GM12878 (cell line): ENCODE results near the gene SLC45A2. TPM values are rescaled to one million over a fixed set of nuclear protein-coding genes. Genes with fewer than 3 reads are reported as not detected.

ENCODE experiments used
- ATAC-seq: fragments of 200-7000 bp; cut with Tn5 transposase; 3 replicates; pipeline ENCODE4 v1.9.1; 2020; ENCODE audit warnings: mild to moderate bottlenecking, moderate library complexity
- BruUV-seq: library from RNA; stranded (reverse); fragments of 400-500 nt; replicated peaks from 2 replicates; lab custom pipeline; 2021; lab: Mats Ljungman, UMichigan
- CTCF ChIA-PET: fragments of 300-600 bp; sonication (Branson Sonifier 250); formaldehyde crosslinking; extraction: SDS; loops from one replicate; lab custom pipeline; 2021; ENCODE audit warnings: inconsistent platforms; lab: Yijun Ruan, JAX
- POLR2A ChIA-PET: fragments of 350-600 bp; formaldehyde crosslinking; extraction: SDS; loops from one replicate; lab custom pipeline; 2021; ENCODE audit warnings: inconsistent platforms; lab: Charles Lee
- RAD21 ChIA-PET: fragments of 300-600 bp; sonication (Branson Sonifier 250); formaldehyde crosslinking; loops from one replicate; lab custom pipeline; 2023; ENCODE audit warnings: antibody characterized with exemption; ENCODE audit not compliant: unreplicated experiment; lab: Charles Lee
- SMC1A ChIA-PET: fragments of 300-600 bp; sonication (Branson Sonifier 250); formaldehyde crosslinking; loops from one replicate; lab custom pipeline; 2023; ENCODE audit not compliant: unreplicated experiment, uncharacterized antibody; lab: Charles Lee
- DNase-seq: peaks from one replicate; pipeline ENCODE4 v3.0.0-alpha.2; 2011; ENCODE audit warnings: low read depth, low spot score
- FAIRE-seq: peaks from 3 replicates; lab custom pipeline; 2011; peaks lifted over from hg19 to GRCh38; lab: Jason Lieb, UNC
- H2AFZ ChIP-seq: 2 replicates; pipeline ENCODE4 v1.6.0; 2011; ENCODE audit warnings: low read depth, low read length, control low read depth; ENCODE audit not compliant: control insufficient read depth
- H3K27ac ChIP-seq: 2 replicates; pipeline ENCODE4 v1.5.1; 2011; ENCODE audit warnings: control low read depth; ENCODE audit not compliant: control insufficient read depth, insufficient read depth
- H3K27me3 ChIP-seq, 2 experiments: replicated peaks in 1 of 2; 2 replicates each; pipeline versions ENCODE4 v1.6.0 to v1.6.1; 2011; ENCODE audit warnings: low read length in 1 of 2; ENCODE audit not compliant: control insufficient read depth in 2 of 2, insufficient read depth in 2 of 2
- H3K36me3 ChIP-seq, 2 experiments: 2 replicates each; pipeline ENCODE4 v1.5.1; 2011; ENCODE audit warnings: low read length in 1 of 2; ENCODE audit not compliant: control insufficient read depth in 2 of 2, insufficient read depth in 2 of 2
- H3K4me1 ChIP-seq: 2 replicates; pipeline ENCODE4 v1.6.1; 2011; ENCODE audit warnings: mild to moderate bottlenecking, low read length, moderate library complexity, mixed read lengths; ENCODE audit not compliant: control insufficient read depth, insufficient read depth
- H3K4me2 ChIP-seq: 2 replicates; pipeline ENCODE4 v1.6.0; 2011; ENCODE audit warnings: control low read depth; ENCODE audit not compliant: control insufficient read depth, insufficient read depth
- H3K4me3 ChIP-seq: fragments of 200-600 bp; sonication (generic); 2 replicates; pipeline ENCODE4 v1.5.1; 2016
- H3K79me2 ChIP-seq: 2 replicates; pipeline ENCODE4 v1.6.0; 2011; ENCODE audit warnings: low read length; ENCODE audit not compliant: control insufficient read depth, insufficient read depth
- H3K9ac ChIP-seq: 2 replicates; pipeline ENCODE4 v1.8.0; 2011; ENCODE audit warnings: low read length, control low read depth, mixed read lengths; ENCODE audit not compliant: control insufficient read depth, insufficient read depth
- H3K9me3 ChIP-seq: replicated peaks from 3 replicates; pipeline ENCODE4 v1.5.1; 2011; ENCODE audit warnings: mild to moderate bottlenecking, low read length; ENCODE audit not compliant: control insufficient read depth, insufficient read depth
- H4K20me1 ChIP-seq: 2 replicates; pipeline ENCODE4 v1.6.0; 2011; ENCODE audit not compliant: control insufficient read depth, insufficient read depth
- IKZF1 ChIP-seq: fragments of 450-650 bp; conservative IDR thresholded peaks from 2 replicates; pipeline ENCODE4 v1.6.1; 2017; ENCODE audit warnings: antibody characterized with exemption, mild to moderate bottlenecking
- NFYB ChIP-seq: IDR thresholded peaks from 2 replicates; pipeline ENCODE4 v1.6.1; 2011; ENCODE audit warnings: low read depth, mild to moderate bottlenecking, low read length, improper control_type of control experiment, moderate library complexity; ENCODE audit not compliant: insufficient read depth
- WGBS: methylation state at CpG from one replicate; pipeline ENCODE4 v1.1.6; 2016; ENCODE audit warnings: low lambda C conversion rate; ENCODE audit not compliant: insufficient replicate concordance, insufficient coverage; ENCODE audit errors: missing lambda C conversion rate; 5-methylcytosine and 5-hydroxymethylcytosine counted together
- in situ Hi-C: fragments of 300-500 bp; cut with MboI; formaldehyde crosslinking; loops from 9 replicates; pipeline ENCODE4 v1.14.3; 2018; ENCODE audit warnings: mixed read lengths
- intact Hi-C: fragments of 100-400 bp; cut with micrococcal nuclease; formaldehyde crosslinking; loops from one replicate; pipeline ENCODE4 v1.14.2; 2022; ENCODE audit not compliant: unreplicated experiment
- polyA plus RNA-seq, 11 experiments: library from polyadenylated mRNA; depleted of rRNA in 4 of 11; unstranded in 6 of 11; stranded (reverse) in 5 of 11; fragments of >200 nt; fragmentation: Nextera tagmentation in 4 of 11; fragmentation: Illumina TruSeq in 1 of 11; extraction: Ambion mirVana in 4 of 11; extraction: Trizol in 1 of 11; gene quantifications; 1 replicate in 1 of 11; 2 replicates in 10 of 11; pipeline versions ENCODE4 v1.2.1 to v1.2.3, GENCODE V29; 2011 to 2016; ENCODE audit warnings: inconsistent platforms in 2 of 11, missing spikeins in 2 of 11, low read depth in 1 of 11
- total RNA-seq, 4 experiments: library from RNA; depleted of rRNA in 3 of 4; stranded (reverse); fragments of >200 nt in 3 of 4; fragmentation: Illumina TruSeq in 1 of 4; extraction: Trizol in 1 of 4; gene quantifications; 2 replicates each; pipeline versions ENCODE4 v1.2.1 to v1.2.3, GENCODE V29; 2013 to 2021
- TF ChIP-seq, protein P1 (sequence below): fragments of 450-650 bp; IDR thresholded peaks from 2 replicates; pipeline ENCODE4 v1.6.1; 2017; ENCODE audit warnings: mild to moderate bottlenecking, moderate library complexity

The SLC45A2 gene
- total and polyA plus RNA-seq, 10 of the 15 experiments (the other 5 are each of a cell fraction or from before 2014, with no cell fraction given): 0.06 to 0.07 TPM; not detected in 8

DNA sequence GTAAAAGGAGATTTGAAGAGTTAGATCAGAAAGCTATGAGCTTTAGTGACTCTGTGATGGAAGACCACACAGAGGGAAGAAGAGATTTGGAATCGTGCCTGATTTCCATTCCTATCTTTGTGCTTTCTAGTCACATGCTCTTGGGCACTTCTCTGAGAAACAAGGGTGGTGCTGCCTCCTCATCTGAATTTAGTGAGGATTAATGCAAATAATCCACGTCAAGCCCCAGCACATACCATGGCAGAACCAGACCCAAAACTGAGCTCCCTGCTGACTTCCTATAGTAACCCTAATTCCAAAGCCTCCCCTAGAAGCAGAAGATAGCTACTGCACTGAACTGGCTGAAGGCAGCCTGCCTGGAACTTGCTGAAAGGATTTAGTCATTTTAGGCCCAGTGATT is 17.7 kb downstream of the SLC45A2 start:
- in situ Hi-C loops (no loop called here), intact Hi-C loops (no loop called here)
- WGBS: 47% methylated on average over 2 of the region's 2 CpGs
- no peaks in the 10 kb centered on the region for H3K79me2 ChIP-seq
- H3K4me2 ChIP-seq: no peak overlapping the region
- no peaks in the 10 kb centered on the region for H3K9me3 ChIP-seq
- H3K27ac ChIP-seq: no peak overlapping the region
- SMC1A ChIA-PET: interaction anchor here (1.3 to 1.9 kb wide), 3 partner anchors 10 to 531 kb away, joined by 3 to 4 read pairs (median 4); no protein-coding TSS in a partner anchor
- POLR2A ChIA-PET: no interaction called here
- no peaks in the 10 kb centered on the region for H3K36me3 ChIP-seq
- no peak overlapping the region for H3K4me3 ChIP-seq
- FAIRE-seq (no peak), ATAC-seq (no peak), DNase-seq (no peak)
- BruUV-seq: no TSS peak
- no peaks in the 10 kb centered on the region for H3K4me1 ChIP-seq
- H3K27me3 ChIP-seq: no peaks in the 10 kb centered on the region
- no peak overlapping the region for H3K9ac ChIP-seq
- no peaks in the 10 kb centered on the region for H4K20me1 ChIP-seq
- CTCF ChIA-PET: interaction anchor here (1.0 to 1.6 kb wide), 3 partner anchors 9 to 29 kb away, joined by 4 to 6 read pairs (median 5); no protein-coding TSS in a partner anchor
- H2AFZ ChIP-seq: no peak overlapping the region
- TF ChIP-seq NFYB (no peak), IKZF1 (no peak)
- TF ChIP-seq, protein P1, sequence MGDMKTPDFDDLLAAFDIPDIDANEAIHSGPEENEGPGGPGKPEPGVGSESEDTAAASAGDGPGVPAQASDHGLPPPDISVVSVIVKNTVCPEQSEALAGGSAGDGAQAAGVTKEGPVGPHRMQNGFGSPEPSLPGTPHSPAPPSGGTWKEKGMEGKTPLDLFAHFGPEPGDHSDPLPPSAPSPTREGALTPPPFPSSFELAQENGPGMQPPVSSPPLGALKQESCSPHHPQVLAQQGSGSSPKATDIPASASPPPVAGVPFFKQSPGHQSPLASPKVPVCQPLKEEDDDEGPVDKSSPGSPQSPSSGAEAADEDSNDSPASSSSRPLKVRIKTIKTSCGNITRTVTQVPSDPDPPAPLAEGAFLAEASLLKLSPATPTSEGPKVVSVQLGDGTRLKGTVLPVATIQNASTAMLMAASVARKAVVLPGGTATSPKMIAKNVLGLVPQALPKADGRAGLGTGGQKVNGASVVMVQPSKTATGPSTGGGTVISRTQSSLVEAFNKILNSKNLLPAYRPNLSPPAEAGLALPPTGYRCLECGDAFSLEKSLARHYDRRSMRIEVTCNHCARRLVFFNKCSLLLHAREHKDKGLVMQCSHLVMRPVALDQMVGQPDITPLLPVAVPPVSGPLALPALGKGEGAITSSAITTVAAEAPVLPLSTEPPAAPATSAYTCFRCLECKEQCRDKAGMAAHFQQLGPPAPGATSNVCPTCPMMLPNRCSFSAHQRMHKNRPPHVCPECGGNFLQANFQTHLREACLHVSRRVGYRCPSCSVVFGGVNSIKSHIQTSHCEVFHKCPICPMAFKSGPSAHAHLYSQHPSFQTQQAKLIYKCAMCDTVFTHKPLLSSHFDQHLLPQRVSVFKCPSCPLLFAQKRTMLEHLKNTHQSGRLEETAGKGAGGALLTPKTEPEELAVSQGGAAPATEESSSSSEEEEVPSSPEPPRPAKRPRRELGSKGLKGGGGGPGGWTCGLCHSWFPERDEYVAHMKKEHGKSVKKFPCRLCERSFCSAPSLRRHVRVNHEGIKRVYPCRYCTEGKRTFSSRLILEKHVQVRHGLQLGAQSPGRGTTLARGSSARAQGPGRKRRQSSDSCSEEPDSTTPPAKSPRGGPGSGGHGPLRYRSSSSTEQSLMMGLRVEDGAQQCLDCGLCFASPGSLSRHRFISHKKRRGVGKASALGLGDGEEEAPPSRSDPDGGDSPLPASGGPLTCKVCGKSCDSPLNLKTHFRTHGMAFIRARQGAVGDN: no peak
- RAD21 ChIA-PET: interaction anchor here (1.0 to 1.8 kb wide), 3 partner anchors 32 to 496 kb away, joined by 3 to 6 read pairs (median 4); no protein-coding TSS in a partner anchor
